ENCODE measurements around the gene WFDC9. TPM values are rescaled to one million over a fixed set of nuclear protein-coding genes. Genes with fewer than 3 reads are reported as not detected.

The WFDC9 gene
- polyA plus RNA-seq, 1 donor from 2014 or later: not detected

DNA sequence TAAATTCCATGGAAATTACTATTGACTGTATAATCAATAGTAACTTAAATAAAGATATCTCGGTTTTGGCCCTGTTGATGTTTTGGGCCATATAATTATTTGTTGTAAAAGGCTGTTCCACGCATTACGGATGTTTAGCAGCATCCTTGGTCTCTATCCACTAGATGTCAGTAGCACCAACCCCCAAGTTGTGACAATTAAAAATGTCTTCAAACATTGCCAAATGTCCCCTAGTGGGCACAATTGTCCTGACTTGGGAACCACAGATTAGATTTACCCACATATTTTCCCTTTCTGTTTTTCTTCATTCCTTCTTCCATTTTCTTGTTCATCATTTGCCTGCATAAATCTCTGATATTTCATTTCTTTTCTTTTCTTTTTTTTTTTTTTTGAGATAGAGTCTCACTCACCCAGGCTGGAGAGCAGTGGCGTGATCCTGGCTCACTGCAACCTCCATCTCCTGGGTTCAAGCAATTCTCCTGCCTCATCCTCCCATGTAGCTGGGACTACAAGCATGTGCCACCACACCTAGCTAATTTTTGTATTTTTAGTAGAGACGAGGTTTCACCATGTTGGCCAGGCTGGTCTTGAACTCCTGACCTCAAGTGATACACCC, 38.4 kb downstream of the WFDC9 start:
- H3K27ac ChIP-seq (ENCODE audit: low read length): no peak overlapping the region
- H3K27me3 ChIP-seq (ENCODE audit: insufficient read depth, low read depth, low read length): no peaks in the 10 kb centered on the region
- H3K9me3 ChIP-seq (ENCODE audit: low read length): no peaks in the 10 kb centered on the region
- H3K79me2 ChIP-seq (replicated peaks; ENCODE audit: insufficient read depth, low read length): no peaks in the 10 kb centered on the region
- no peak overlapping the region for H2AFZ ChIP-seq (ENCODE audit: low read depth, low read length)
- H3F3A ChIP-seq (ENCODE audit: insufficient read depth, low read length, poor library complexity, severe bottlenecking): no peaks in the 10 kb centered on the region
- H3K4me2 ChIP-seq (ENCODE audit: low read length): no peak overlapping the region
- H3K4me3 ChIP-seq (ENCODE audit: low read length): no peak overlapping the region
- TF ChIP-seq, protein P1, sequence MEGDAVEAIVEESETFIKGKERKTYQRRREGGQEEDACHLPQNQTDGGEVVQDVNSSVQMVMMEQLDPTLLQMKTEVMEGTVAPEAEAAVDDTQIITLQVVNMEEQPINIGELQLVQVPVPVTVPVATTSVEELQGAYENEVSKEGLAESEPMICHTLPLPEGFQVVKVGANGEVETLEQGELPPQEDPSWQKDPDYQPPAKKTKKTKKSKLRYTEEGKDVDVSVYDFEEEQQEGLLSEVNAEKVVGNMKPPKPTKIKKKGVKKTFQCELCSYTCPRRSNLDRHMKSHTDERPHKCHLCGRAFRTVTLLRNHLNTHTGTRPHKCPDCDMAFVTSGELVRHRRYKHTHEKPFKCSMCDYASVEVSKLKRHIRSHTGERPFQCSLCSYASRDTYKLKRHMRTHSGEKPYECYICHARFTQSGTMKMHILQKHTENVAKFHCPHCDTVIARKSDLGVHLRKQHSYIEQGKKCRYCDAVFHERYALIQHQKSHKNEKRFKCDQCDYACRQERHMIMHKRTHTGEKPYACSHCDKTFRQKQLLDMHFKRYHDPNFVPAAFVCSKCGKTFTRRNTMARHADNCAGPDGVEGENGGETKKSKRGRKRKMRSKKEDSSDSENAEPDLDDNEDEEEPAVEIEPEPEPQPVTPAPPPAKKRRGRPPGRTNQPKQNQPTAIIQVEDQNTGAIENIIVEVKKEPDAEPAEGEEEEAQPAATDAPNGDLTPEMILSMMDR (IDR thresholded peaks at IDR 0.05; ENCODE audit: poor library complexity, severe bottlenecking): peak; percentile 37
- TF ChIP-seq TAF1 (IDR thresholded peaks at IDR 0.05; ENCODE audit: low read depth): no peak
- no peak overlapping the region for H3K9ac ChIP-seq (ENCODE audit: low read length)
- no peaks in the 10 kb centered on the region for H3K9me2 ChIP-seq (ENCODE audit: insufficient read depth, low read length)
- H3K36me3 ChIP-seq (ENCODE audit: insufficient read depth, low read length): no peaks in the 10 kb centered on the region
- H4K20me1 ChIP-seq (ENCODE audit: insufficient read depth): no peaks in the 10 kb centered on the region

DNA sequence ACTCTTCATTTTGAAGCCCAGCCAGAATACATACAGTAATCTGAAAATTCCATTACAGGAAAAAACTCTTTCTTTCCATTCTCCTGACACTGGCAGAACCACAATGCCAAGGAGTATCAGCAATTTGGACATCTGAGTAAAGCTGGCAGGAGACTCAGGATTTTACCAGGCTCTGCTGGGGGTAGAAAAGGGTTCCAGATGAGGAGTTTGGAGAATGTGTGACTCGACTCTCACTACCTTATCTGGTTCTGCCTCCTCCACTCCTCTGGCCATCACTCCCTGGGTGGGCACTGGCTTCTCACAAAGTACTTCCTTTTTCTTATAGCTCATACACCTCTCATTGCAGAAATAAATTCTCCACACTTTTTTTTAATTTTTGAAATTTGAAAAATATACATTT, 41.4 kb downstream of the WFDC9 start:
- no peaks in the 10 kb centered on the region for H3K27me3 ChIP-seq (ENCODE audit: insufficient read depth, low read depth, low read length)
- no peaks in the 10 kb centered on the region for H3K79me2 ChIP-seq (replicated peaks; ENCODE audit: insufficient read depth, low read length)
- H3K9ac ChIP-seq (ENCODE audit: low read length): no peak overlapping the region
- no peaks in the 10 kb centered on the region for H3K9me3 ChIP-seq (ENCODE audit: low read length)
- no peaks in the 10 kb centered on the region for H4K20me1 ChIP-seq (ENCODE audit: insufficient read depth)
- TF ChIP-seq EZH2 (IDR thresholded peaks at IDR 0.05; ENCODE audit: borderline replicate concordance, insufficient read depth, low read length, poor library complexity, severe bottlenecking) (no peak), MXI1 (conservative IDR thresholded peaks at IDR 0.05; ENCODE audit: poor library complexity, severe bottlenecking) (no peak), POLR2AphosphoS5 (IDR thresholded peaks at IDR 0.05) (no peak), SMC3 (conservative IDR thresholded peaks at IDR 0.05; ENCODE audit: poor library complexity) (no peak), TAF1 (IDR thresholded peaks at IDR 0.05; ENCODE audit: low read depth) (no peak), RAD21 (conservative IDR thresholded peaks at IDR 0.05) (no peak), EP300 (conservative IDR thresholded peaks at IDR 0.05; ENCODE audit: poor library complexity, severe bottlenecking) (no peak)
- TF ChIP-seq, protein P2, sequence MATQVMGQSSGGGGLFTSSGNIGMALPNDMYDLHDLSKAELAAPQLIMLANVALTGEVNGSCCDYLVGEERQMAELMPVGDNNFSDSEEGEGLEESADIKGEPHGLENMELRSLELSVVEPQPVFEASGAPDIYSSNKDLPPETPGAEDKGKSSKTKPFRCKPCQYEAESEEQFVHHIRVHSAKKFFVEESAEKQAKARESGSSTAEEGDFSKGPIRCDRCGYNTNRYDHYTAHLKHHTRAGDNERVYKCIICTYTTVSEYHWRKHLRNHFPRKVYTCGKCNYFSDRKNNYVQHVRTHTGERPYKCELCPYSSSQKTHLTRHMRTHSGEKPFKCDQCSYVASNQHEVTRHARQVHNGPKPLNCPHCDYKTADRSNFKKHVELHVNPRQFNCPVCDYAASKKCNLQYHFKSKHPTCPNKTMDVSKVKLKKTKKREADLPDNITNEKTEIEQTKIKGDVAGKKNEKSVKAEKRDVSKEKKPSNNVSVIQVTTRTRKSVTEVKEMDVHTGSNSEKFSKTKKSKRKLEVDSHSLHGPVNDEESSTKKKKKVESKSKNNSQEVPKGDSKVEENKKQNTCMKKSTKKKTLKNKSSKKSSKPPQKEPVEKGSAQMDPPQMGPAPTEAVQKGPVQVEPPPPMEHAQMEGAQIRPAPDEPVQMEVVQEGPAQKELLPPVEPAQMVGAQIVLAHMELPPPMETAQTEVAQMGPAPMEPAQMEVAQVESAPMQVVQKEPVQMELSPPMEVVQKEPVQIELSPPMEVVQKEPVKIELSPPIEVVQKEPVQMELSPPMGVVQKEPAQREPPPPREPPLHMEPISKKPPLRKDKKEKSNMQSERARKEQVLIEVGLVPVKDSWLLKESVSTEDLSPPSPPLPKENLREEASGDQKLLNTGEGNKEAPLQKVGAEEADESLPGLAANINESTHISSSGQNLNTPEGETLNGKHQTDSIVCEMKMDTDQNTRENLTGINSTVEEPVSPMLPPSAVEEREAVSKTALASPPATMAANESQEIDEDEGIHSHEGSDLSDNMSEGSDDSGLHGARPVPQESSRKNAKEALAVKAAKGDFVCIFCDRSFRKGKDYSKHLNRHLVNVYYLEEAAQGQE (IDR thresholded peaks at IDR 0.05; ENCODE audit: borderline replicate concordance): no peak
- TF ChIP-seq, protein P1 (IDR thresholded peaks at IDR 0.05; ENCODE audit: poor library complexity, severe bottlenecking): no peak
- no peaks in the 10 kb centered on the region for H3K36me3 ChIP-seq (ENCODE audit: insufficient read depth, low read length)
- no peak overlapping the region for H3K4me3 ChIP-seq (ENCODE audit: low read length)
- no peak overlapping the region for H3K4me2 ChIP-seq (ENCODE audit: low read length)
- no peaks in the 10 kb centered on the region for H3F3A ChIP-seq (ENCODE audit: insufficient read depth, low read length, poor library complexity, severe bottlenecking)
- no peak overlapping the region for H2AFZ ChIP-seq (ENCODE audit: low read depth, low read length)
- no peaks in the 10 kb centered on the region for H3K9me2 ChIP-seq (ENCODE audit: insufficient read depth, low read length)
- H3K27ac ChIP-seq (ENCODE audit: low read length): no peak overlapping the region
